OCI-LY7 (cell line): ENCODE data around the gene FIGLA. TPM values are rescaled to one million over a fixed set of nuclear protein-coding genes. Genes with fewer than 3 reads are reported as not detected.

Experiments
- BruUV-seq: library from RNA; stranded (reverse); fragments of 400-500 nt; replicated peaks from 2 replicates; lab custom pipeline; 2021; lab: Mats Ljungman, UMichigan
- CTCF ChIA-PET: fragments of 300-600 bp; sonication (Branson Sonifier 250); formaldehyde crosslinking; loops from one replicate; lab custom pipeline; 2022; ENCODE audit warnings: antibody characterized with exemption; ENCODE audit not compliant: unreplicated experiment; lab: Charles Lee
- POLR2A ChIA-PET: fragments of 300-600 bp; sonication (Branson Sonifier 250); formaldehyde crosslinking; loops from one replicate; lab custom pipeline; 2022; ENCODE audit warnings: antibody characterized with exemption; lab: Charles Lee
- DNase-seq: peaks from one replicate; pipeline ENCODE4 v3.0.0-alpha.2; 2015; ENCODE audit warnings: low spot score
- H2AFZ ChIP-seq: fragments of 200-600 bp; sonication (generic), shearing (Covaris generic); 2 replicates; pipeline ENCODE4 v1.6.1; 2014; ENCODE audit warnings: mild to moderate bottlenecking, antibody characterized with exemption, low read length, moderate library complexity
- H3K27ac ChIP-seq: fragments of 200-600 bp; sonication (generic); 2 replicates; pipeline ENCODE4 v1.5.1; 2014; ENCODE audit warnings: mixed run types, low read depth, mild to moderate bottlenecking, moderate library complexity, low read length, inconsistent platforms; ENCODE audit not compliant: poor library complexity, severe bottlenecking
- H3K36me3 ChIP-seq: fragments of 200-600 bp; sonication (generic); 2 replicates; pipeline ENCODE4 v1.6.1; 2014; ENCODE audit warnings: mild to moderate bottlenecking, antibody characterized with exemption, low read length, moderate library complexity, mixed read lengths; ENCODE audit not compliant: insufficient read depth
- H3K4me1 ChIP-seq: fragments of 200-600 bp; sonication (generic); 2 replicates; pipeline ENCODE4 v1.5.1; 2014; ENCODE audit warnings: mild to moderate bottlenecking, low read length; ENCODE audit not compliant: insufficient read depth, poor library complexity, severe bottlenecking
- H3K4me2 ChIP-seq: fragments of 200-600 bp; sonication (generic); 2 replicates; pipeline ENCODE4 v1.6.1; 2014; ENCODE audit warnings: mild to moderate bottlenecking, low read length
- H3K4me3 ChIP-seq: fragments of 200-600 bp; sonication (generic); 2 replicates; pipeline ENCODE4 v1.5.1; 2014; ENCODE audit warnings: mild to moderate bottlenecking, low read depth, low read length; ENCODE audit not compliant: poor library complexity, severe bottlenecking
- H3K79me2 ChIP-seq: fragments of 200-600 bp; sonication (generic); 2 replicates; pipeline ENCODE4 v1.6.1; 2016; ENCODE audit warnings: low read depth, mild to moderate bottlenecking, low read length, moderate library complexity, mixed read lengths; ENCODE audit not compliant: insufficient read depth
- H3K9me2 ChIP-seq: fragments of 200-600 bp; sonication (generic); 2 replicates; pipeline ENCODE4 v1.6.1; 2016; ENCODE audit warnings: mild to moderate bottlenecking, low read length, mixed read lengths; ENCODE audit not compliant: insufficient read depth
- H3K9me3 ChIP-seq: fragments of 200-600 bp; sonication (generic); 2 replicates; pipeline ENCODE4 v1.6.1; 2014; ENCODE audit warnings: mild to moderate bottlenecking, mixed run types, low read length, mixed read lengths
- H4K20me1 ChIP-seq: fragments of 200-600 bp; sonication (generic); 2 replicates; pipeline ENCODE4 v1.6.1; 2014; ENCODE audit warnings: mild to moderate bottlenecking, antibody characterized with exemption, low read length, moderate library complexity, mixed read lengths; ENCODE audit not compliant: insufficient read depth
- CTCF ChIP-seq: fragments of 200-600 bp; sonication (generic); conservative IDR thresholded peaks from 2 replicates; pipeline ENCODE4 v1.5.1; 2014; ENCODE audit warnings: mild to moderate bottlenecking, antibody characterized with exemption, low read length, moderate library complexity, mixed read lengths
- EZH2phosphoT487 ChIP-seq: fragments of 200-600 bp; sonication (generic); IDR thresholded peaks from 2 replicates; pipeline ENCODE4 v1.6.1; 2018; ENCODE audit warnings: low read depth, borderline replicate concordance, mild to moderate bottlenecking, mixed run types, antibody characterized with exemption, low read length, moderate library complexity, mixed read lengths
- intact Hi-C: fragments of 100-400 bp; cut with micrococcal nuclease; formaldehyde crosslinking; loops from one replicate; pipeline ENCODE4 v1.10.0; 2022; ENCODE audit not compliant: unreplicated experiment
- total RNA-seq, 2 experiments: library from RNA; depleted of rRNA in 1 of 2; stranded (reverse); fragments of >200 nt in 1 of 2; shearing (Covaris generic) in 1 of 2; gene quantifications; 2 replicates each; pipeline ENCODE4 v1.2.3, GENCODE V29; 2014 to 2022

FIGLA gene
- total RNA-seq, 2 experiments from 2014 or later, result not detected

DNA sequence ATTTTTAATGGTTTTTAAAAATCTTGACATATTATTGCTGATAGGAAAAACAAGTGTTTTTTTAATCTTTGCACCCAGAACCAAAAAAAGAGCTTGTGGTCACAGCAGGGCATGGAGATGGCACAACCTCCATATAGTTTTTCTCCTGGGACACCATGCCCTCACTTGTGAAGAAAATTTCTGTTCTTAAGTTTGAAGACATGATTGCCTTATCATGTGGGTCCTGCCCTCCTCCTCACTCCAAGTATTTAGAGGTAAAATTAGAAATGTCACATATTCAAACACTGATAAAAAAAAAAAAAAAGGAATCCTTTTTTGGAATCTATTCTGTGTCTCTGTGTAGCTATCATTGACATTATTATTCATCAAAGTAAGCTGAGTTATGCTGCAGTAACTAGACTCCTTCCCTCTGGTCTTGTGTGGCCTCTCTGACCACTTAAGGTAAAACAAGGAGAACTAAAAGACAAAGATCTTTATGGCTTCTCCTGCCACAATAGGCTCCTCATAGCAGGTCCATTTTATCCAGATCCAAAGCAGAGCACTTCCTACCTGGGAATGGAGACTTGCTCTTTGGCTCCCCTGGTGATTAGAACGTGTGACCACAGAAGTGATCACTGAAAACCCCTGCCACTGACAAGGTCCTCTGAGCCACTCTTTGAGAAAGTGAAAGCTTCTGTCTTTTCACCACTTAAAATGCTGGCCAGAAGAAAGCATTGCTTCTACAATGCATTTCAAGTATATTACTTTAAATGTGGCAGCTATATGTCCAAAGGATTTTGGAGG lies 42.2 kb downstream of the FIGLA start:
- H2AFZ ChIP-seq, result no peak overlapping the region
- BruUV-seq, result no TSS peak
- intact Hi-C loops, result no loop called here
- no peaks in the 10 kb centered on the region for H3K9me2 ChIP-seq
- H3K4me2 ChIP-seq, result no peak overlapping the region
- H3K36me3 ChIP-seq, result no peaks in the 10 kb centered on the region
- H3K4me1 ChIP-seq, result no peaks in the 10 kb centered on the region
- TF ChIP-seq EZH2phosphoT487, result no peak
- no peak for TF ChIP-seq CTCF
- ChIA-PET CTCF (no interaction called here), POLR2A (interaction anchor here (0.6 kb wide), 1 partner anchor 189 kb away, joined by 3 read pairs; no protein-coding TSS in a partner anchor)
- DNase-seq, result no peak
- H4K20me1 ChIP-seq, result no peaks in the 10 kb centered on the region
- H3K27ac ChIP-seq, result no peak overlapping the region
- no peaks in the 10 kb centered on the region for H3K79me2 ChIP-seq
- no peaks in the 10 kb centered on the region for H3K9me3 ChIP-seq
- no peak overlapping the region for H3K4me3 ChIP-seq

GRCh38 chr2:70747284-70747683 lies 43.2 kb downstream of the FIGLA start:
- Histone ChIP-seq H3K36me3 (no peaks in the 10 kb centered on the region), H4K20me1 (no peaks in the 10 kb centered on the region), H3K27ac (no peak overlapping the region), H2AFZ (no peak overlapping the region), H3K9me3 (no peaks in the 10 kb centered on the region), H3K4me1 (no peaks in the 10 kb centered on the region), H3K9me2 (no peaks in the 10 kb centered on the region), H3K4me3 (no peak overlapping the region), H3K4me2 (no peak overlapping the region), H3K79me2 (no peaks in the 10 kb centered on the region)
- CTCF ChIA-PET, result no interaction called here
- POLR2A ChIA-PET, result no interaction called here
- intact Hi-C loops, result no loop called here
- TF ChIP-seq CTCF (no peak), EZH2phosphoT487 (no peak)
- no peak for DNase-seq
- BruUV-seq, result no TSS peak
